Fibroblast of pulmonary artery (primary cell): Measurements from ENCODE around the gene FLOT2.
"Not testable (repeated sequence)": the region's sequence is repeated elsewhere in the genome, so short reads cannot be mapped to it uniquely, and the experiment has no call there.

Experiments used
- DNase-seq: peaks from one replicate; pipeline ENCODE4 v3.0.0-alpha.2; 2010; ENCODE audit warnings: low read depth
- H3K4me3 ChIP-seq: replicated peaks from 2 replicates; pipeline ENCODE4 v1.5.1; 2011; ENCODE audit warnings: low read depth, mild to moderate bottlenecking, control low read depth, low read length, moderate library complexity
- CTCF ChIP-seq: IDR thresholded peaks from 2 replicates; pipeline ENCODE4 v1.5.1; 2011; ENCODE audit warnings: mild to moderate bottlenecking, control low read depth, low read length, inconsistent platforms; ENCODE audit errors: missing control alignments

Gene FLOT2

GRCh38 chr17:28854457-28855335 is 42.8 kb downstream of the FLOT2 start, which contains the start of gene ERAL1:
Gene ERAL1 (plus strand): TSS chr17:28855016. CDS start chr17:28855035, 19 bp downstream.
- TF ChIP-seq CTCF, result no peak
- H3K4me3 ChIP-seq, result peak within 1 kb of the TSS; percentile 96
- peak; percentile 87 for DNase-seq

GRCh38 chr17:28853295-28853694 is 44.2 kb downstream of the FLOT2 start:
- no peak overlapping the region for H3K4me3 ChIP-seq
- no peak for DNase-seq
- TF ChIP-seq CTCF, result no peak

- no peak for DNase-seq
- TF ChIP-seq CTCF, result no peak
- no peak overlapping the region for H3K4me3 ChIP-seq
Measured at GRCh38 chr17:28849281-28849680, 48.3 kb downstream of the FLOT2 start.

- not testable (repeated sequence) for H3K4me3 ChIP-seq
- peak; percentile 24 for TF ChIP-seq CTCF
- DNase-seq, result peak; percentile 20
Measured at GRCh38 chr17:28848667-28849066, 48.9 kb downstream of the FLOT2 start.

- DNase-seq, result not testable (repeated sequence)
Measured at GRCh38 chr17:28846699-28847098, 50.8 kb downstream of the FLOT2 start.

GRCh38 chr17:28846231-28846630 is 51.3 kb downstream of the FLOT2 start:
- H3K4me3 ChIP-seq, result no peak overlapping the region
- TF ChIP-seq CTCF, result no peak
- no peak for DNase-seq

More at GRCh38 chr17:28846699-28847098, 50.8 kb downstream of the FLOT2 start:
- H3K4me3 ChIP-seq, result not testable (repeated sequence)

- no peak overlapping the region for H3K4me3 ChIP-seq
- TF ChIP-seq CTCF, result no peak
Measured at GRCh38 chr17:28843816-28844148, 53.8 kb downstream of the FLOT2 start.

More at GRCh38 chr17:28843816-28844148, 53.8 kb downstream of the FLOT2 start:
- no peak for DNase-seq
